Measurements from ENCODE around the gene ARHGEF40. TPM values are rescaled to one million over a fixed set of nuclear protein-coding genes. Genes with fewer than 3 reads are reported as not detected.
A peak's percentile ranks its signal among the peaks of the same experiment; 100 is the strongest.

Gene ARHGEF40
- polyA plus RNA-seq, 1 donor (not counting 4 experiments of a cell fraction or from before 2014, with no cell fraction given): 8.7 TPM

GRCh38 chr14:21070610-21071224 is 613 bp downstream of the ARHGEF40 start:
- no peaks in the 10 kb centered on the region for H3K79me2 ChIP-seq (ENCODE audit: control insufficient read depth, insufficient read depth, low read length)
- H3K4me3 ChIP-seq (ENCODE audit: control insufficient read depth in 2 of 3, extremely low read depth in 1 of 3, insufficient read depth in 2 of 3, low read depth in 1 of 3, low read length in 3 of 3): peak overlapping the region; percentile 47 to 85 (median 80)
- TF ChIP-seq CTCF (optimal IDR thresholded peaks at IDR 0.05 in 1 of 3, IDR thresholded peaks at IDR 0.05 in 1 of 3, conservative IDR thresholded peaks at IDR 0.05 in 1 of 3; ENCODE audit: extremely low read depth in 1 of 3, insufficient read depth in 2 of 3, low read length in 3 of 3): no peak
- no peak for TF ChIP-seq EZH2 (IDR thresholded peaks at IDR 0.05; ENCODE audit: low read length)
- H4K20me1 ChIP-seq (ENCODE audit: control insufficient read depth, extremely low read depth, insufficient read depth, low read length): no peaks in the 10 kb centered on the region
- dilution Hi-C loops (cut with MboI; ENCODE audit: extremely low pct_ligation_motif_present, low sequenced_read_pairs): no loop called here
- H3K9me1 ChIP-seq (ENCODE audit: control insufficient read depth, extremely low read depth, insufficient read depth, low read length): no peaks in the 10 kb centered on the region
- H3K27ac ChIP-seq (ENCODE audit: control insufficient read depth, insufficient read depth, low read length): peak overlapping the region; percentile 20
- peak overlapping the region; percentile 92 for H3K4me2 ChIP-seq (ENCODE audit: control insufficient read depth, extremely low read depth, insufficient read depth, low read depth, low read length)
- H3K4me1 ChIP-seq (ENCODE audit: control insufficient read depth, extremely low read depth, insufficient read depth, low read length): peaks cover 18% of the 10 kb centered on the region
- peaks cover 0 to 3% of the 10 kb centered on the region in 2 experiments for H3K36me3 ChIP-seq (ENCODE audit: control insufficient read depth in 2 of 2, extremely low read depth in 1 of 2, insufficient read depth in 2 of 2, low read length in 2 of 2)
- peak overlapping the region; percentile 77 for H2AFZ ChIP-seq (ENCODE audit: control insufficient read depth, low read length)
- no peaks in the 10 kb centered on the region for H3K9me3 ChIP-seq (ENCODE audit: control insufficient read depth, low read depth, low read length)
- H3K9ac ChIP-seq (ENCODE audit: control insufficient read depth, extremely low read depth, insufficient read depth, low read length): peak overlapping the region; percentile 68
- H3K27me3 ChIP-seq (ENCODE audit: control insufficient read depth, extremely low read depth, insufficient read depth, low read length): peaks cover 17% of the 10 kb centered on the region
- DNase-seq (ENCODE audit: low read depth, low spot score) (no peak), FAIRE-seq (no peak)

- Histone ChIP-seq H3K4me1 (ENCODE audit: control insufficient read depth, extremely low read depth, insufficient read depth, low read length) (peaks cover 18% of the 10 kb centered on the region), H3K4me3 (ENCODE audit: control insufficient read depth in 2 of 3, extremely low read depth in 1 of 3, insufficient read depth in 2 of 3, low read depth in 1 of 3, low read length in 3 of 3) (peak overlapping the region; percentile 47 to 85 (median 80)), H3K9me3 (ENCODE audit: control insufficient read depth, low read depth, low read length) (no peaks in the 10 kb centered on the region), H3K9ac (ENCODE audit: control insufficient read depth, extremely low read depth, insufficient read depth, low read length) (peak overlapping the region; percentile 68), H3K79me2 (ENCODE audit: control insufficient read depth, insufficient read depth, low read length) (no peaks in the 10 kb centered on the region), H3K36me3 (ENCODE audit: control insufficient read depth in 2 of 2, extremely low read depth in 1 of 2, insufficient read depth in 2 of 2, low read length in 2 of 2) (peaks cover 1 to 8% of the 10 kb centered on the region in 2 experiments), H3K27me3 (ENCODE audit: control insufficient read depth, extremely low read depth, insufficient read depth, low read length) (peaks cover 17% of the 10 kb centered on the region), H3K4me2 (ENCODE audit: control insufficient read depth, extremely low read depth, insufficient read depth, low read depth, low read length) (peak overlapping the region; percentile 92), H4K20me1 (ENCODE audit: control insufficient read depth, extremely low read depth, insufficient read depth, low read length) (no peaks in the 10 kb centered on the region), H3K9me1 (ENCODE audit: control insufficient read depth, extremely low read depth, insufficient read depth, low read length) (no peaks in the 10 kb centered on the region), H3K27ac (ENCODE audit: control insufficient read depth, insufficient read depth, low read length) (peak overlapping the region; percentile 20), H2AFZ (ENCODE audit: control insufficient read depth, low read length) (peak overlapping the region; percentile 77)
- FAIRE-seq (no peak), DNase-seq (ENCODE audit: low read depth, low spot score) (no peak)
- dilution Hi-C loops (cut with MboI; ENCODE audit: extremely low pct_ligation_motif_present, low sequenced_read_pairs): no loop called here
- TF ChIP-seq CTCF (optimal IDR thresholded peaks at IDR 0.05 in 1 of 3, IDR thresholded peaks at IDR 0.05 in 1 of 3, conservative IDR thresholded peaks at IDR 0.05 in 1 of 3; ENCODE audit: extremely low read depth in 1 of 3, insufficient read depth in 2 of 3, low read length in 3 of 3) (no peak), EZH2 (IDR thresholded peaks at IDR 0.05; ENCODE audit: low read length) (no peak)
These were observed 1.3 kb downstream of the ARHGEF40 start for GRCh38 chr14:21071225-21072030.
